Natural killer cell (primary cell): ENCODE data around the gene IGSF9. TPM values are rescaled to one million over a fixed set of nuclear protein-coding genes. Genes with fewer than 3 reads are reported as not detected.

ENCODE experiments used
- ATAC-seq, 3 donors: fragments of 150-1000 bp in 2 of 3; fragments of 200-7000 bp in 1 of 3; cut with Tn5 transposase; 1 replicate in 1 of 3; 2 replicates in 2 of 3; pipeline ENCODE4 v1.10.0; 2021; ENCODE audit warnings: mild to moderate bottlenecking in 2 of 3, moderate library complexity in 2 of 3
- DNase-seq, 2 donors: peaks; one replicate each; pipeline versions ENCODE4 v3.0.0 to v3.0.0-alpha.2; 2013 to 2021; ENCODE audit warnings: mixed read lengths in 1 of 2
- H3K27ac ChIP-seq: one replicate; pipeline ENCODE4 v1.5.1; 2013; ENCODE audit warnings: mild to moderate bottlenecking, low read length
- H3K27me3 ChIP-seq: one replicate; pipeline ENCODE4 v1.6.1; 2013; ENCODE audit warnings: low read length; ENCODE audit not compliant: control insufficient read depth, insufficient read depth
- H3K36me3 ChIP-seq: one replicate; pipeline ENCODE4 v1.6.1; 2013; ENCODE audit warnings: low read length; ENCODE audit not compliant: control insufficient read depth, insufficient read depth
- H3K4me1 ChIP-seq: one replicate; pipeline ENCODE4 v1.6.1; 2013; ENCODE audit warnings: low read length; ENCODE audit not compliant: control insufficient read depth, insufficient read depth
- H3K4me3 ChIP-seq: one replicate; pipeline ENCODE4 v1.5.1; 2013; ENCODE audit warnings: low read length
- H3K9me3 ChIP-seq: one replicate; pipeline ENCODE4 v1.6.1; 2013; ENCODE audit warnings: low read length; ENCODE audit not compliant: control insufficient read depth, insufficient read depth
- H3K27ac Mint-ChIP-seq, 2 donors: one replicate each; pipeline ENCODE4 v1.8.0; 2022; ENCODE audit warnings: mild to moderate bottlenecking in 2 of 2, mixed read lengths in 2 of 2, moderate library complexity in 1 of 2
- H3K27me3 Mint-ChIP-seq, 2 donors: one replicate each; pipeline ENCODE4 v1.8.0; 2022; ENCODE audit warnings: low read depth in 2 of 2, mixed read lengths in 2 of 2
- H3K36me3 Mint-ChIP-seq: one replicate; pipeline ENCODE4 v1.8.0; 2022; ENCODE audit warnings: mixed read lengths
- H3K4me1 Mint-ChIP-seq, 2 donors: one replicate each; pipeline ENCODE4 v1.8.0; 2022; ENCODE audit warnings: mixed read lengths in 2 of 2
- H3K4me3 Mint-ChIP-seq: one replicate; pipeline ENCODE4 v1.8.0; 2022; ENCODE audit warnings: mild to moderate bottlenecking, moderate library complexity, mixed read lengths
- H3K9me3 Mint-ChIP-seq, 2 donors: one replicate each; pipeline ENCODE4 v1.8.0; 2022; ENCODE audit warnings: mixed read lengths in 2 of 2
- CTCF ChIP-seq: fragments of 200-600 bp; IDR thresholded peaks from one replicate; pipeline ENCODE4 v1.8.0; 2022; ENCODE audit warnings: antibody characterized with exemption
- WGBS: methylation state at CpG from one replicate; pipeline ENCODE4 v1.1.7; 2013; ENCODE audit warnings: missing lambda C conversion rate; ENCODE audit not compliant: insufficient coverage; 5-methylcytosine and 5-hydroxymethylcytosine counted together
- intact Hi-C: fragments of 100-400 bp; cut with micrococcal nuclease; formaldehyde crosslinking; loops from one replicate; pipeline ENCODE4 v1.14.2; 2022
- total RNA-seq, 4 donors: library from RNA; stranded (reverse); fragments of 120-200 nt in 1 of 4; gene quantifications; one replicate each; pipeline versions ENCODE4 v1.2.3 to v1.2.4, GENCODE V29; 2013 to 2022

The IGSF9 gene
- total RNA-seq, 3 donors from 2014 or later (not counting 1 experiment from before 2014, with no cell fraction given), result not detected

GRCh38 chr1:159941141-159941540, 4.3 kb downstream of the IGSF9 start:
- 79% methylated on average over 4 of the region's 5 CpGs for WGBS
- Mint-ChIP-seq H3K4me3 (no peak overlapping the region), H3K27ac (no peak overlapping the region), H3K9me3 (no peaks in the 10 kb centered on the region), H3K27me3 (peaks cover 36 to 40% of the 10 kb centered on the region in 2 donors), H3K36me3 (no peaks in the 10 kb centered on the region), H3K4me1 (peaks cover 7 to 22% of the 10 kb centered on the region in 2 donors)
- intact Hi-C loops, result no loop called here
- Histone ChIP-seq H3K27ac (no peak overlapping the region), H3K27me3 (peaks cover 18% of the 10 kb centered on the region), H3K4me1 (peaks cover 28% of the 10 kb centered on the region), H3K36me3 (no peaks in the 10 kb centered on the region), H3K9me3 (no peaks in the 10 kb centered on the region), H3K4me3 (no peak overlapping the region)
- TF ChIP-seq CTCF, result no peak
- DNase-seq, result no peak
- no peak for ATAC-seq

- H3K4me1 Mint-ChIP-seq, result peaks cover 1 to 13% of the 10 kb centered on the region in 2 donors
- H3K27ac ChIP-seq, result no peak overlapping the region
- ATAC-seq, result no peak
- H3K9me3 ChIP-seq, result no peaks in the 10 kb centered on the region
- no peaks in the 10 kb centered on the region for H3K36me3 Mint-ChIP-seq
- DNase-seq, result no peak
- TF ChIP-seq CTCF, result no peak
- no peaks in the 10 kb centered on the region for H3K9me3 Mint-ChIP-seq
- H3K4me3 ChIP-seq, result no peak overlapping the region
- H3K27me3 ChIP-seq, result peaks cover 11% of the 10 kb centered on the region
- intact Hi-C loops, result no loop called here
- no peak overlapping the region for H3K4me3 Mint-ChIP-seq
- peaks cover 27% of the 10 kb centered on the region for H3K4me1 ChIP-seq
- H3K27ac Mint-ChIP-seq, result no peak overlapping the region
- peaks cover 36 to 40% of the 10 kb centered on the region in 2 donors for H3K27me3 Mint-ChIP-seq
- 92% methylated on average over 10 of the region's 11 CpGs for WGBS
- no peaks in the 10 kb centered on the region for H3K36me3 ChIP-seq
These were observed 5.3 kb downstream of the IGSF9 start for GRCh38 chr1:159940006-159940620.

GRCh38 chr1:159939678-159940002, 5.8 kb downstream of the IGSF9 start:
- Histone ChIP-seq H3K9me3 (no peaks in the 10 kb centered on the region), H3K4me3 (no peak overlapping the region), H3K36me3 (no peaks in the 10 kb centered on the region), H3K4me1 (peaks cover 24% of the 10 kb centered on the region), H3K27ac (no peak overlapping the region), H3K27me3 (peaks cover 7% of the 10 kb centered on the region)
- Mint-ChIP-seq H3K4me1 (peaks cover 0 to 8% of the 10 kb centered on the region in 2 donors), H3K36me3 (no peaks in the 10 kb centered on the region), H3K27ac (no peak overlapping the region), H3K27me3 (peaks cover 36 to 40% of the 10 kb centered on the region in 2 donors), H3K4me3 (no peak overlapping the region), H3K9me3 (no peaks in the 10 kb centered on the region)
- WGBS, result 100% methylated on average over 2 of the region's 3 CpGs
- no peak for DNase-seq
- intact Hi-C loops, result loop anchor here (5.0 to 10.0 kb wide), 2 partner anchors 143 to 435 kb away; partner anchors contain the start of gene KCNJ9
- no peak for TF ChIP-seq CTCF
- no peak for ATAC-seq
